HG02571 (cell line): ENCODE measurements around the gene HIC1.
A peak's percentile ranks its signal among the peaks of the same experiment; 100 is the strongest.

Source experiments
- ATAC-seq: cut with Tn5 transposase; IDR thresholded peaks from one replicate; pipeline ENCODE4 v1.9.1; 2021; ENCODE audit warnings: mild to moderate bottlenecking, moderate library complexity; ENCODE audit not compliant: unreplicated experiment

The HIC1 gene

GRCh38 chr17:2059547-2060384, 4.9 kb downstream of the HIC1 start:
- no peak for ATAC-seq

- ATAC-seq, result no peak
Observed at GRCh38 chr17:2060385-2060658, 5.4 kb downstream of the HIC1 start.

- no peak for ATAC-seq
Observed at GRCh38 chr17:2060681-2061440, 6.0 kb downstream of the HIC1 start.

GRCh38 chr17:2061441-2061958, 6.6 kb downstream of the HIC1 start:
- ATAC-seq, result no peak

- ATAC-seq, result no peak
Observed at GRCh38 chr17:2062571-2063183, 7.8 kb downstream of the HIC1 start.

GRCh38 chr17:2063261-2064146, 8.6 kb downstream of the HIC1 start:
- ATAC-seq, result no peak

- ATAC-seq, result no peak
Observed at GRCh38 chr17:2064147-2064489, 9.2 kb downstream of the HIC1 start.

- no peak for ATAC-seq
Observed at GRCh38 chr17:2064520-2064971, 9.6 kb downstream of the HIC1 start.

- no peak for ATAC-seq
Observed at GRCh38 chr17:2064980-2065785, 10.3 kb downstream of the HIC1 start.

- ATAC-seq, result no peak
Observed at GRCh38 chr17:2065949-2066400, 11.1 kb downstream of the HIC1 start.

GRCh38 chr17:2067048-2067561, 12.2 kb downstream of the HIC1 start:
- ATAC-seq, result no peak

- ATAC-seq, result no peak
Observed at GRCh38 chr17:2067608-2068024, 12.7 kb downstream of the HIC1 start.

GRCh38 chr17:2068031-2068518, 13.2 kb downstream of the HIC1 start:
- ATAC-seq, result no peak

GRCh38 chr17:2068519-2069051, 13.7 kb downstream of the HIC1 start:
- ATAC-seq, result no peak

- peak; percentile 75 for ATAC-seq
Observed at GRCh38 chr17:2070241-2071023, 15.5 kb downstream of the HIC1 start.

- ATAC-seq, result no peak
Observed at GRCh38 chr17:2071024-2071385, 16.1 kb downstream of the HIC1 start.

GRCh38 chr17:2071455-2072281, 16.8 kb downstream of the HIC1 start:
- no peak for ATAC-seq

- ATAC-seq, result no peak
Observed at GRCh38 chr17:2074919-2075318, 20.0 kb downstream of the HIC1 start.
